Colon (tissue), 2 donors: Measurements from ENCODE around the gene IFFO2.

Source experiments
- FAIRE-seq: peaks from 2 replicates; lab custom pipeline; 2012; peaks lifted over from hg19 to GRCh38; lab: Jason Lieb, UNC
- donor health status: control.
- donor health status: control.

The IFFO2 gene

GRCh38 chr1:18956193-18957135 is at the start of gene IFFO2:
TSS of gene IFFO2 (minus strand) at chr1:18956676. CDS start at chr1:18956332, 344 bp downstream.
- FAIRE-seq, result no peak

- FAIRE-seq, result no peak
Observed at GRCh38 chr1:19006000-19006399, 49.5 kb upstream of the IFFO2 start.

GRCh38 chr1:19003371-19004290 is 47.2 kb upstream of the IFFO2 start:
- no peak for FAIRE-seq

- no peak for FAIRE-seq
Observed at GRCh38 chr1:19000065-19000464, 43.6 kb upstream of the IFFO2 start.

GRCh38 chr1:18999359-18999758 is 42.9 kb upstream of the IFFO2 start:
- FAIRE-seq, result no peak

- FAIRE-seq, result no peak
Observed at GRCh38 chr1:18998016-18998724, 41.7 kb upstream of the IFFO2 start.

GRCh38 chr1:18997508-18997907 is 41.0 kb upstream of the IFFO2 start:
- no peak for FAIRE-seq

- no peak for FAIRE-seq
Observed at GRCh38 chr1:18996548-18997177, 40.2 kb upstream of the IFFO2 start.

DNA sequence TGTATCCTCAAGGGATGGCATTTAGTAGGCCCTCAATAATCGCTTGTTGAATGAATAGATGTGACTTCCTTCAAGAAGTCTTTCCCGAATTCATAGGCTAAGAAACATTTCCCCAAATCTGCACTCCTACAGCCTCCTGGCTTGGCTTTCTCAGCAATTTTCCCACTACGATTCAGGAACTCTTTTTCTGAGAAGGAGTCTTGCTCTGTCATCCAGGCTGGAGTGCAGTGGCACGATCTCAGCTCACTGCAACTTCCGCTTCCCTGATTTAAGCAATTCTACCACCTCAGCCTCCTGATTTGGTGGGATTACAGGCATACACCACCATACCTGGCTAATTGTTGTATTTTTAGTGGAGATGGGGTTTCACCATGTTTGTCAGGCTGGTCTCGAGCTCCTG is 37.9 kb upstream of the IFFO2 start:
- no peak for FAIRE-seq

GRCh38 chr1:18992646-18993045 is 36.2 kb upstream of the IFFO2 start:
- no peak for FAIRE-seq

DNA sequence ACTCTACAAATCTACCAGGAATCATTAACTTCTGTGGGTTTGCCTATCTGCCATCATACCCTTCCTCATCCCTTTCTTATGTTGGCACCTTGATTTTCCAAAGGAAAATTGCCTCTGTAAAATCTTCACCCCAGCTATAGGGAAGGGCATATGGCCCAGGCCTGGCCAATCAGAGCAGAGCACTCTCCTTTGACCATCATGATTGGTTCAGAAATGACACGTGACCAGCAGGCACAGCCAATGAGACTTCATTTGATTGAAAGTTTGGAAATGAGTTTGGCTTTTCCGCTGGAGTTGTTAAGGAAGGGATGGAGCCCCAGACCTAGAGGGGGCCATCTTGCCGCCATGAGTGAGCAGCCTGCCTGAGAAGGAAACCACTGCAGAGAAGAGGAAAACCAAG is 35.1 kb upstream of the IFFO2 start:
- FAIRE-seq, result no peak

GRCh38 chr1:18989896-18990295 is 33.4 kb upstream of the IFFO2 start:
- no peak for FAIRE-seq

DNA sequence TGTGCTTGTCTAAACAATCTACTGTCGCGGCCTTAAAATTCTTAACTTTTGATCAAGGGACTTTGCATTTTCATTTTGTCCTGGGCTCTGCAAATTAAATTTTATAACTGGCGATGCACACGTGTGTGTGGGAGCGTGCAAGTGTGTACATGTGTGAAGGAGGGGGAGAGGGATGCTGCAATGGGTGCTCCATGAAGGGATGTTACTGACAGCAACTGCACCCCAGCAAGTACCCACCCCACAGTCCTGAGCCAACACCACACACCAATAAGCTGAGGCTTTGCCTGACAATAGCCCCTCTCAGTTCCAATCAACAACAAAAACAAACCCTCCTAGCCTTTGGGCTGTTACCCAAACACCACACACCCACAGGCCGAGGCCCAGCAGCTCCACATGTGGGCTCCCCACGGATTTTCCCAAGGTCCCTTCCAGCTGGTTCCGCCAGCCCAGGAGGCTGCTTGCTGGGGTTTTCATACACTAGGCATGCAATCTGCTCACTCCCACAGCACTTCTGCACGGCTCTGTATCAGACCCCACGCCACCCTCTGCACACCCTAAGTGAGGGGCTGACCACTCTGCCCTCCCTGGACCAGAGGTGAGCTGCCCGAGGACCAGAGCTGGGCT is 32.8 kb upstream of the IFFO2 start:
- FAIRE-seq, result no peak

DNA sequence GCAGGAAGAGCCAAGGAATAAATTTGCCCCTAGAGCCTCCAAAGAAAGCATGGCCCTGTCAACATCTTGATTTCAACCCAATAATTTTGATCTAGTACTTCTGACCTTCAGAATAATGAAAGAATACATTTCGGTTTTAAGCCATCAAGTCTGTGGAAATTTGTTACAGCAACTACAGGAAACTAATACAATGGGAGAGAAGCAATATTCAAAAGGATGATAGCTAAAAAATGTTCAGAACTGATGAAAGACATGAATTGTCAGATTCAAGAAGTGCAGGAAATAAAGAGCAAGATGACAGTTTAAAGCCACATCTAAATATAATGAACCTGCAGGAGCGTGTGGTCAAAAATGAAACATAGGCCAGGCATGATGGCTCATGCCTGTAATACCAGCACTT is 24.8 kb upstream of the IFFO2 start:
- no peak for FAIRE-seq

DNA sequence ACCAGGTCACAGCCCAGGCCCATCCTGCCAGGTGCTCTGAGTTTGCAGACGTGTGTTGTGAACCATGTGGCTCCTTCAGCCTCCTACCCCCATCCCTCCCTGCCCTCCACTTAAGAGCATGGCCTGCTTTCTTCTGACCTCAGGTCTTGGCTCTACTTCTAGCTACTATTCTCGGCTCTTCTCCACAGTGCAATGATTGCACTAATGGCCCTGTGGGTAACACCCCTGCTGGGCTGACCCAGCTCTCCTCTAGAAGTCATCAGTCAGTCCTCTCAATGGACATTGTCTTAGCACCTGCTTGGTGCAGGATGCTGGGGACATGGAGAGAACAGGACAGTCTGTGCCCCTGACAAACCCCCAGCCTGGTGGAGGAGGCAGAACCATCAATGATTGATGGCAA is 22.2 kb upstream of the IFFO2 start:
- no peak for FAIRE-seq

GRCh38 chr1:18977428-18977827 is 21.0 kb upstream of the IFFO2 start:
- no peak for FAIRE-seq

DNA sequence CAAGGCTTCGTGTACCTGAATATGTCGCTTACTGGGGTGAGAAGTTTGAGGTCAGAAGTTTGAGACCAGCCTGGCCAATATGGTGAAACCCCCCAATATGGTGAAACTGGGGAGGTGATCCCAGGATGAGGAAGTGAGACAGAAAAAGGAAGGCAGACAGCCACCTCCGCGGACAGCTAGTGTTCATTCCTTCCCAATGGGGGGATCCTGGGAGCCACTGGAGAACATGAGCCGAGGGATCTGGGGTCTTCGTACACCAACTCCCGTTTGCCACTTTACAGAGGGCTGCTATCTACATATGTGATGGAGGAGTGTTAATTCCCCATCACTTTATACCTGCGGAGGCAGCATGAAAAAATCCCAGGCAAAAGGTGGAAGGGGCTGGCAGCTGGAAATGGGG is 19.6 kb upstream of the IFFO2 start:
- no peak for FAIRE-seq

DNA sequence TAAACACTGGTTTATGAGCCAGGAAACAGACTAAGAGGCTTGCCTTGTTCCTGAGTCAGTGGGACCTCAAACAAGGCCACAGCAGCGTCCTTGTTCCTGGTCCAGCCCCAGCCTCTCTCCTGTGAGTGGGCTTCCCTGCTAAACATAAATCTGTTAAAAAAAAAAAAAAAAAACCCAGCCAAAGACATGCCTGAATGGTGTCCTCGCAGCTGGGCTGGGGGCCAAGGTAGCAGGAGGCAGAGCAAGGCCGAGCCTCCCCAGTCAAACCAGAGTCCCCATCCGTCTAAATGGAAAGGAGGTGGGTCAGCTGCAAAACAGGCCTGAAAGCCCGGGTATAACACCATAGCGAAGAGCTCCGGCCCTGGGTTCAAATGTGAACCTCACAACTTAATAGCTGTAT is 18.1 kb upstream of the IFFO2 start:
- FAIRE-seq, result no peak

GRCh38 chr1:18974005-18974404 is 17.5 kb upstream of the IFFO2 start:
- FAIRE-seq, result no peak

DNA sequence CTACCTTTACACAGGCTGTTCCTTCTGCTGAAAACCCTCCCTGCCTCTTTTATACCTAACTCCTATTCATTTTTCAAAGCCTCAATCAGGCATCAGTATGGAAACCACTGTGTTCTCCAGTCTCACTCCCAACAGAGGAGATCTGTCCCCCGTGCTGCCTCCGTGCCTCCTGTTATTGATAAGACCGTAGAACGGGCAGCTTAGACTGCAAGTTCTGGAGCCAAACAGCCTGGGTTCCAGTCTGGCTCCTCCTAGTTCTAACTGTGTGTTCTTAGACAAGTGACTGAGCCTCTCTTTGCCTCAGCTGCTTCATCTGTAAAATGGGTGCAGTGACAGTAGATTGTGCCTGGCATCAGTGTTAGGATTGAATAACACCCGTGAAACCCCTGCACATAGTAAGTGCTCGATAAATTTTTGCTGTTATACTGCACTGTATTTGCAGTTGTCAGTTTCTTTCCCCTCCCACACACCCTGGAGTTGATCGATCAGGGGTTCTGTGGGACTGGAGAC is 17.0 kb upstream of the IFFO2 start:
- FAIRE-seq, result no peak

- no peak for FAIRE-seq
Observed at GRCh38 chr1:18972991-18973390, 16.5 kb upstream of the IFFO2 start.
